ENCODE results near the gene REV3L.

REV3L gene

DNA sequence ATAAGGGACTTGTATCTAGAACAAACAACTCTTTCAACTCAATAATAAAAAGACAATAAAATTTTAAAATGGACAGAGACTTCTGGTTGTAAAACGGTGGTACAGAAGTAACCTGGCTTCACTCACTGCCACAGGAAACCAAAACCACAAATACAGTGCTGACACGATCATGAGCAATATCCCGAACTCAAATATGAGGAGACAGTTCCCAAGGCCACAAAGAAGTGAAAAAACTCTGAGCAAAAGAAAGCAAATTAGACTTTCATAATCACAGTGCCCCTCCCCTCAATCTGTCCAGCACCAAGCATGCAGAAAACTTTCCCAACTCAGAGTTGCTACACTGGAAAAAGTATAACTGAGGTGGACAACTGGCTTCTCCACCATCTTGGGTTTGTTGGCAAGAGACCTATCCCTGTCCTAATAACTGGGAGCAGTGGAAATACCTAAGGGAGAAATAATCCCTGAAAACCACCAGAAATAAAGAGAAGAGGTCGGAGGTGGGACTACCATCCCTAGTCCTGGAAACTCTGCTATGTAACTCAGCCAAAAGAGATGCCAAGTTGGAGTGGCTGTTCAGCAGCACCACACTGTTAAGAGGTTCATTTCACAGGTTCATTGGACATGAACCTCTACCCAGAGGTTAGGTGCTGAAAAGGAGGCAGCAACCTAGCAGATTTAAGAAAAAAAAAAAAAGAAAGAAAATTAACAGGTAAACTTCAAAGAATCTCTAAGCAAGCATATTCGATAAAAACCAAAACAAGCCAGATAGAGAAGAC lies 55.5 kb downstream of the REV3L start:
- DNase-seq = no peak

- DNase-seq = peak in 36 of 51 donors; percentile 6 to 76 (median 42)
Observed at GRCh38 chr6:111423960-111424846, 58.8 kb downstream of the REV3L start.

DNA sequence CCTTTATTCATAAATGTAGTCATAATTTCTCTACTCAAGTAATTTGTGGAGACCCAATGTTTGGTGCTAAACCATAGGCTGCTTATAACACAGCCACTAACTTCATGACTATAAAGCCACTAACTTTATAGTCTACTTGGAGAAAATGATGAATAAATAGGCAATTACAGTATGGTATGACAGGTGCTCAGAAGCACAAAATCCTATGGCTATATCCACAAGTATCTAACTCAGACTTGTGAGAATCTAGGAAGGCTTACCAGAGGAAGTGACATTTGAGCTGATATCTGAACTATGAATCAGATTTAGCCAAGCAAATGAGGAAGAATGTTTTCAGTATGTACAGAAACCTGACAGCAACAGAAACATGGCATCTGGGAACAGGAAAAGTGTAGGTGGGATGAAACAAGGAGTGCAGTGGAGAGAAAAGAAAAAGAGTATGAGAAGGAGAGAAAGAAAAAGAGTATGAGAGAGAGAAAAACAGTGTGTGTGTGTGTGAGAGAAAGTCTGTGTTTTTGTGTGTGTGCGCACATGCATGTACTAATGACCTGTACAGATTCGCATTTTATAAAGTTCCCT lies 59.9 kb downstream of the REV3L start:
- no peak for DNase-seq

- DNase-seq = no peak
Observed at GRCh38 chr6:111418971-111419693, 63.9 kb downstream of the REV3L start.

GRCh38 chr6:111417946-111418345 lies 65.1 kb downstream of the REV3L start:
- DNase-seq = no peak

DNA sequence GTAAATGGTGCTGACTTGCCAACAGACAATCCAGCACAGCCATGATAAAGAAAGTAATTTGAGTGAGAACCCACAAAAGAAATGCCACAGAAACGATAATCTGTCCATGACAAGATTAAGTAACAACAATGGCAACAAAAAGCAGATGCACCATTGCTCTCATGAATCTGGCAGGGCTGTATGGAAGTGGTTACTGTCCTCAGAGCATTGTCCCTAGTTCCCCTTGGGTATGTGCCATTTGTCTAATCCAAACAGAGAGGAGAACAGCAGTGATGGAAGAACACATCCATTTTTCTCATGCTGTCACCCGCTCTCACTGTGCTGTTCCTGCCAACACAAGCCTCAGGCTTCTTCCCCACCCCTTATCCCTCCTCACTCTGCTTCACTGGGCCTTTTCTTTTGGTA lies 65.8 kb downstream of the REV3L start:
- peak in 30 of 51 donors; percentile 4 to 70 (median 18) for DNase-seq

DNA sequence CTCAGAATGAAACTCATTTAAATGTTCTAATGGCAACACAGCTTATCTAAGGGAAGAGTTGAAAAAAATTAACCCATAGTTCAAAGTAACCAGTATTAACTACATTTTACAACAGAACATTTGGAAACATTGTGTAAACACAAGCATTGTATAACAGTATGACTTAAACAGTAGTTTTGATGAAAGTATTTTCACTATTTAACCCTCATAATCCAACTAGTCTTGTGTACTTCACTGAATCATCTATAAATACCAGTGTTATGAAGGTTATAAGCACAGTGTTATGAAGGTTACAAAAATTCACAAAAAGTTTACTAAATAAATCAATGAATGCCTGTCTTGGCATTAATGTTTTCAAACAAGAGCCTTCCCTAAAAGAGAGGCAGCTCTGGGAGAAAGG lies 66.5 kb downstream of the REV3L start:
- DNase-seq = no peak

DNA sequence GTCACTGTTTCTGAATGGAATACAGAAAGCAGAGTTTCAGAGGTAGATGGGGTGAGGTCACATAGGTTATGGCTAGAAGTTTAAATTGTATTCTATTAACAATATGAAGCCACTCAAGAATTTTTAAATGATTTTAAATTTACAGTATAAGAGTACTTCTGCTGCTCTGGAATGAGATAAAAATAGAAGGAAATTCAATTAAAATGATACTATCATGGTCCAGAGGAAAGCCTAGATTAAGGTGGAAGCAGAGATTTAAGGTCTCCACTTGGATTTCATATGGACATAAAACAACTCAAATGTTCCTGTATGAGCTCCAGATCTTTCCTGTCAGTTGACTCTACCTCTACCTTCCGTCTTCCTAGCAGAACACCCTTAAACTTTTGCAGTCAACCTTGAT lies 68.6 kb downstream of the REV3L start:
- DNase-seq = no peak

DNA sequence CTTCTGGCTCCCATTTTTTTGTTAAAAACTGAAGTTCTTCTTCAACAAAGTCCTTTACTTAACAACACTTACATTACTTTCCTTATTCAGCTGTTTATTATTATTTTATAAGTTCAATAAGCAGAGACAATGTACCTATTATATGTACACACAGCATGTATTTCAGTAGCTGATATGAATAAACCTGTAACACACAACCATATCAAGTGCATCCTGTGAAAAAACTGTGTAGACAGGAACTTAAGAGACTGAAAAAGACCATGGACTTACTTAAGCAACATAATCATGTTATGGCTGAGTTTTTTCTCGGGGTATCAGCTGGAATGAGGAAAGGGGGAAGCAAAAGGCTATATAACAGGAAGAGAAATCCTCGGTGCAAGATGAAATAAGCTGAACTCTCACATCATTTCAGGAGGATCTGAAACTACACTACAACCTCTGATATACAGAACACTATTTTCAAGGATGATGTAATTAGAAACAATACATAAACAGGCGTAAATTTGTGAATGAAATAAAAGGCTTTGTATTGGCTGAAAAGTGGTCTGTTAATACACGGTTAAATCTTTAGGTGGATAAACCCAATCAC lies 70.9 kb downstream of the REV3L start:
- no peak for DNase-seq

DNA sequence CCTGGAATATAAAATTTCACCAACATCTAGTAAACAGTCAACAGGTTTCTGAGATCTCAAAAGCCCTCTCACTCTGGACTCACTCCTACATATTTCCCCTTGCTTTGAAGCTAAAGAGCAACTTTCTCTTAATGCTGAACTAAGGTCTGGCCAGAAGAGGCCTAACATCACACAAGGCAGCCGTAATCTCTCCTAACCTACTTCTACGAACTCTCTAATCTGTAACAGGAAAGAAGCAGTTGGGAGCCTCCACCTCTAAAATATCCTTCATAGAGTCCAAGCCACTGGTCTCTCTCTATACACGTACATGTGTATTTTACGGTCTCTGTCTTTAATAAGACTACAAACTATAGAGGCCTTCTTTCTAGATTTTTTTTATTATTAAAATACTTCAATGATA lies 72.0 kb downstream of the REV3L start:
- DNase-seq = no peak

- DNase-seq = no peak
Observed at GRCh38 chr6:111410371-111410770, 72.6 kb downstream of the REV3L start.

GRCh38 chr6:111409430-111409829 lies 73.6 kb downstream of the REV3L start:
- no peak for DNase-seq

DNA sequence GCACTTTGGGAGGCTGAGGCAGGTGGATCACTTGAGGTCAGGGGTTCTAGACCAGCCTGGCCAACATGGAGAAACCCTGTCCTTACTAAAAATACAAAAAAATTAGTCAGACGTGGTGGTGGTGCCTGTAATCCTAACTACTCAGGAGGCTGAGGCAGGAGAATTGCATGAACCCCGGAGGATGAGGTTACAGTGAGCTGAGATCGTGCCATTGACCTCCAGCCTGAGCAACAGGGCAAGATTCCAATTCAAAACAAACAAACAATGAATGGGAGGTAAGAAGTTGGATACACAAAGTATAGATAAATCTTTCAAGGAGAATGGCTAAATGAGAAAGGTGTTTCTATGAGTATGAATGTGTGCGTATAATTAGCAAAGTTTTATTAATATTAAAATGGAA lies 75.3 kb downstream of the REV3L start:
- no peak for DNase-seq

DNA sequence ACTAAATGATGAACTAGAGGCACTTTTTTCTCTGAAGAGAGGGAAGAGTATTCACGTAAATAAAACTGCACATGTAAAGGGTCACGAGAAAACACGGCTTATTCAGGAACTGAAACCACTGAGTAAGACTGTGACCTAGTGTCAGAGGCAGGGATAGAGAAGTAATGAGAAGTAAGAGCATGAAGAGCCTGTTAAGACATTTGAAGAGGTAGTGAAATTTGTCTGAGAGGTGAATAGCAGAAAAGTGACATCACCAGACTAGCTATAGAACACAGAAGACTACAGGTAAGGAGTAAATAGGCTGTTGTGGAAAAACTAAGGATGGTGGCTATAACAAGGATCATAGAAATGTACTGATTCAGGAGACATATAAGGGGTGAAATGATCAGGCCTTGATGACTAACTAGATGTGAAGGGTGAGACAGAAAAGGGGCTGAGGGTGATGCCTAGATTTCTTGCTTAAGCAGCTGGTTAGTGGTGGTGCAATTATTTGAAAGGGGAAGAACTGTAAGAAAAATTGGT lies 76.8 kb downstream of the REV3L start:
- DNase-seq = peak in 1 of 51 donors; percentile 21

GRCh38 chr6:111403388-111403787 lies 79.6 kb downstream of the REV3L start:
- DNase-seq = no peak

GRCh38 chr6:111399626-111400025 lies 83.4 kb downstream of the REV3L start:
- no peak for DNase-seq

- no peak for DNase-seq
Observed at GRCh38 chr6:111388681-111389080, 94.3 kb downstream of the REV3L start.

GRCh38 chr6:111382476-111383294 lies 100.3 kb downstream of the REV3L start:
- DNase-seq = peak in 30 of 51 donors; percentile 7 to 68 (median 32)

DNA sequence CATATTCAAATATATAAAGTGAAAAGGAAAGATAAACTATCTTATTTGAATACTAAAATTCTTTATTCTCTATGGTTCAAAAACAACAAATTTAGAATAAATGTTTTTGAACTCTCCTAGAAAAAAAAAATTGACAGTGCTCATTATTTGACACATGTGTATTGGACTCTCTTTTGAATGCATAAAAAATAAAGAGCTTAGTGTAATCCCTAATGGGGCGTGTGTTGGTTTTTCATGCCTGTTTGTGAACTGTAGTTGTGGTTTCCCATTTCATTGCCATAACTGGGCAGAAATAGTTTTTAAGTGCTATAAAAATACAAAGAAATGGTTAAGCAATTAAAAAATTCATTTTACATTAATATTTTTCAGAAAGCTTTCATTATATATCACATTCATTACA lies 101.3 kb downstream of the REV3L start:
- no peak for DNase-seq

DNA sequence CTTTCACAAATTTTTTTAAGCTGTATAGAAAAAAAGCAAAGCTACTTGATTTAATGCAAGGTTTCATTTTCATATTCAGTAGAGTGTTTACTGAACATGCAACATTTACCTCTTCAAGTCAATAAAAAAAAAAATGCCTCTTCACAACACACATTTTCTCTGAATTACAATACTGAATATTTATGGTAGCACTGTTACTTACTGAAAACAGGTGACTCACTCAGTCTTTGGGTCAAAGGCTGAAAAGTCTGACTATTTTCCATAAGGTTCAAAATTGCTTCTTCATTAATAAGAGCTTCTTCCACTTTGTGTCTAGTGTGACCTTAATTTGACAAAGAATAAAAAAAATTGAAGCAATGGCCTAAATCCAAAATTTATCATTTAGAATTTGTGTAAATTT lies 101.9 kb downstream of the REV3L start:
- DNase-seq = no peak

Data from hypothalamus (tissue), 51 donors.